Left kidney (tissue), 2 donors: Measurements from ENCODE around the gene ZNF93. TPM values are rescaled to one million over a fixed set of nuclear protein-coding genes. Genes with fewer than 3 reads are reported as not detected.
"Not testable (repeated sequence)": the region's sequence is repeated elsewhere in the genome, so short reads cannot be mapped to it uniquely, and the experiment has no call there.

ENCODE experiments used
- DNase-seq: peaks from one replicate; pipeline ENCODE4 v3.0.0-alpha.2; 2013
- polyA plus RNA-seq: library from polyadenylated mRNA; unstranded; fragments of 120-200 nt; gene quantifications from one replicate; pipeline ENCODE4 v1.2.1, GENCODE V29; 2013; ENCODE audit not compliant: insufficient read length

Gene ZNF93
- polyA plus RNA-seq, 1 donor = 23.1 TPM

- DNase-seq = not testable (repeated sequence)
Measured at GRCh38 chr19:19933432-19934314, 32.9 kb downstream of the ZNF93 start.

GRCh38 chr19:19937403-19937802 lies 36.7 kb downstream of the ZNF93 start:
- no peak for DNase-seq

GRCh38 chr19:19938449-19938848 lies 37.7 kb downstream of the ZNF93 start:
- no peak for DNase-seq

GRCh38 chr19:19943848-19944582 lies 43.3 kb downstream of the ZNF93 start:
- no peak for DNase-seq

GRCh38 chr19:19944583-19944880 lies 43.8 kb downstream of the ZNF93 start:
- no peak for DNase-seq

- no peak for DNase-seq
Measured at GRCh38 chr19:19946226-19946625, 45.5 kb downstream of the ZNF93 start.

- no peak for DNase-seq
Measured at GRCh38 chr19:19948800-19949199, 48.1 kb downstream of the ZNF93 start.

- no peak for DNase-seq
Measured at GRCh38 chr19:19955208-19955607, 54.5 kb downstream of the ZNF93 start.

- DNase-seq = peak; percentile 15
Measured at GRCh38 chr19:19956434-19957075, 55.8 kb downstream of the ZNF93 start.

GRCh38 chr19:19957766-19958165 lies 57.0 kb downstream of the ZNF93 start:
- DNase-seq = not testable (repeated sequence)

GRCh38 chr19:19959151-19959799 lies 58.5 kb downstream of the ZNF93 start:
- peak; percentile 68 for DNase-seq

GRCh38 chr19:19964416-19964815 lies 63.7 kb downstream of the ZNF93 start:
- DNase-seq = no peak

- not testable (repeated sequence) for DNase-seq
Measured at GRCh38 chr19:19966126-19966525, 65.4 kb downstream of the ZNF93 start.

- no peak for DNase-seq
Measured at GRCh38 chr19:19966862-19967261, 66.1 kb downstream of the ZNF93 start.

Other genes starting within 250 kb of the ZNF93 start
- 54.5 TPM for gene ATP13A1, start 237.3 kb upstream of the ZNF93 start, polyA plus RNA-seq
- gene ZNF101, start 232.1 kb upstream of the ZNF93 start, polyA plus RNA-seq = 19.7 TPM
- gene ZNF14, start 167.8 kb upstream of the ZNF93 start, polyA plus RNA-seq = 15.4 TPM
- 41.9 TPM for gene ZNF506, start 79.2 kb upstream of the ZNF93 start, polyA plus RNA-seq
- gene ZNF253, start 35.1 kb upstream of the ZNF93 start, polyA plus RNA-seq = 37.6 TPM
- 27.9 TPM for gene ZNF682, start 138.6 kb downstream of the ZNF93 start, polyA plus RNA-seq
- 24.2 TPM for gene ZNF90, start 177.1 kb downstream of the ZNF93 start, polyA plus RNA-seq